ENCODE results near the gene VWC2L.

GRCh38 chr2:214604861-214605260 lies 194.0 kb downstream of the VWC2L start:
- TF ChIP-seq POLR2A (IDR thresholded peaks at IDR 0.05; ENCODE audit: low read depth, low read length) (no peak), POLR2AphosphoS5 (IDR thresholded peaks at IDR 0.05; ENCODE audit: low read depth, low read length) (no peak), TAF1 (IDR thresholded peaks at IDR 0.05; ENCODE audit: borderline replicate concordance, low read depth, low read length) (no peak)

Data from GM12892 (cell line).